RPMI7951 (cell line): ENCODE data around the gene DRC1. TPM values are rescaled to one million over a fixed set of nuclear protein-coding genes. Genes with fewer than 3 reads are reported as not detected.
A peak's percentile ranks its signal among the peaks of the same experiment; 100 is the strongest.
"Not testable (repeated sequence)": the region's sequence is repeated elsewhere in the genome, so short reads cannot be mapped to it uniquely, and the experiment has no call there.

Experiments used
- DNase-seq: peaks from one replicate; pipeline ENCODE4 v3.0.0-alpha.2; 2012; ENCODE audit warnings: low read depth
- total RNA-seq: library from RNA; depleted of rRNA; stranded (reverse); fragments of >200 nt; shearing (Covaris generic); gene quantifications from 2 replicates; pipeline ENCODE4 v1.2.3, GENCODE V29; 2014

Gene DRC1
- total RNA-seq, 1 experiment from 2014 or later = 0.24 TPM

GRCh38 chr2:26463244-26464192, 61.8 kb downstream of the DRC1 start:
- no peak for DNase-seq

DNA sequence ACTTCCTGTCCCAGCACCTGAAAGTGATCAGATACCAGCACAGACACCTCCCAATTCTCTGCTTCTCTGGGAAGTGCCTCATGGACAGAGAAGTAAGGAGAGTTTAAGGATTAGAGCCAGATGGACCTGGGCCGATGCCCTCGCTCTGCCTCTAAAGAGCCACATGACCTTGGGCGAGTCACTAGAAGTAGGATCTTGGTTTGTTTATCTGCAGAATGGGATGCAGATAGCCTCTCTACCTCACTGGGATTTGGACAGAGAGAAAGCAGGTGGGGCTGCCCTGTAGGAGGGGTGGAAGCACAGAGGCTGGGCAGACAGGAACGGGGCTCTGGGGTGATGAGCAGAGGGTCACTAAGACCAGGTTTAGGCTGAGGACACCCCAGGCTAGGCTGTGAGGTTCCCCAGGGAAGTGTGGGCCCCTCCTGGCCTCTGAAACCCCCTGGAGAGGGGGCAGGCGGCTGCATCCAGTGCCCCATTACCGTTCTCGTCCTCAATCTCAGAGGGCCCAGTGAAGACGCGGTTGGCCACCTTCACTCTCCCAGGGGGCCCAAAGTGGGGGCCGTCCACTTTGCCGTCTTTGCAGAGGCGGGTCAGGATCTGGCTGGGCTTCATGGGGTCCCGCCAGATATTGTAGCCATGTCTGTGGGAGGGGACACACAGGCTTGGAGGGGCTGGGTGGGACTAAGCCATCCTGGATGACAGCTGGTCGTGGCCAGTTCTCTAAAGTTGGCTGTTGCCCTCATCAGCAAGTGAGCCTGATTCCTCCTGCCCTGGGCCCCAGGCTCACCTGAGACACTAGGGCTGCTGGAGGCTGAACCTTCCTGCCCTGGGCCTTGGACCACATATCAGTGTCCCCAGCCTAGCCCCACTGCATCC, 62.9 kb downstream of the DRC1 start:
- no peak for DNase-seq

- no peak for DNase-seq
Observed at GRCh38 chr2:26465266-26465925, 63.7 kb downstream of the DRC1 start.

DNA sequence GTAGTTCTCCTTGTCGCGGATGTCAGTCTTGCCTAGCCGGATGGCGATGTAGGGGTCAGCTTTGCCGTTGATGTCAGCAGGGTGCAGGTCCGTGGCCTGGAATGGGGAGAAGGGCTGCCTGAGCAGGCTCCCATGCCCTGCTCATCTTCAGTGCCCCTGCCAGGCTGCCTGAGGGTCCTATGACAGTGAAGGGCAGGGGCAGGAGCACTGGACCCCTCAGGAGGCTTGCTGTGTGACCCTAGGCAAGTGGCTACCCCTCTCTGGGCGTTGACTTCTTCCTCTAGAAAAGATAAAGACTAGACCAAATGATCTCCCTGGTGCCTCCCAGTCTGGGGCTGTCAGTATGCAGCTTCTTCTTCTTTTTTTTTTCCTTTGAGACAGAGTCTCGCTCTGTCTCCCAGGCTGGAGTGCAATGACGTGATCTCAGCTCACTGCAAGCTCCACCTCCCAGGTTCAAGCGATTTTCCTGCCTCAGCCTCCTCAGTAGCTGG, 64.3 kb downstream of the DRC1 start:
- no peak for DNase-seq

DNA sequence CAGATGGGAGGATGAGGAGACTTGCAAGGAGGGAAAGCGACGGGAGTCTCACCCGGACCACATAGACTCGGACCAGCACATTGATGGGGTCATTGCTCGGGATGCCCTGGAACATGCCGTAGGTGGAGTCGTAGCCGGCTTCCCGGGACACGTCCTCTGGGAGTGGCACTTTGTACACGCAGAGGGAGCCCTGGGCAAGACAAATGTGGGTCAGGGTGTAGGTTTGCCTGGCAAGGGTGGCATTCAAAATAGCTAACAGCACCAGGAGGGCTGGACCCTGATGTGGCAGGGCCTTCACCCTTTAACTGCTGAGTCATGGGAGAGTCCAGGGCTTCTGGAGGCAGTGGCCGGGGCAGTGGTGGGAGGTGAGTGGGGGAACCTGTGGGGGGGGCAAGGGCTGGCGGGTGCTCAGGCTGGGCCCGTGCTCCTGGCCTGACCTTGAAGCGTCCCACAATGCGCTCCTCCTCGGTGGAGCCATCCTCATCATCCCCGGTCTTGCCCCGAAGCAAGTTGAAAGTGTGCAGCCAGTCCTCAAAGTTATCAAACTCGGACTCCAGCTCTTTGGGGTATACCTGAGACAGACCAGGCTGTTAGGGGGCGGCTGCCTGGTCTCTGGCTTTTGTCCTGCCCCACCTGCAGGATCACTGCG, 65.1 kb downstream of the DRC1 start:
- DNase-seq = no peak

- not testable (repeated sequence) for DNase-seq
Observed at GRCh38 chr2:26468544-26468943, 66.8 kb downstream of the DRC1 start.

- DNase-seq = peak; percentile 70
Observed at GRCh38 chr2:26469092-26469710, 67.5 kb downstream of the DRC1 start.

GRCh38 chr2:26469955-26470354, 68.2 kb downstream of the DRC1 start:
- DNase-seq = no peak

- no peak for DNase-seq
Observed at GRCh38 chr2:26470601-26471260, 69.0 kb downstream of the DRC1 start.

- DNase-seq = no peak
Observed at GRCh38 chr2:26471289-26471688, 69.6 kb downstream of the DRC1 start.

DNA sequence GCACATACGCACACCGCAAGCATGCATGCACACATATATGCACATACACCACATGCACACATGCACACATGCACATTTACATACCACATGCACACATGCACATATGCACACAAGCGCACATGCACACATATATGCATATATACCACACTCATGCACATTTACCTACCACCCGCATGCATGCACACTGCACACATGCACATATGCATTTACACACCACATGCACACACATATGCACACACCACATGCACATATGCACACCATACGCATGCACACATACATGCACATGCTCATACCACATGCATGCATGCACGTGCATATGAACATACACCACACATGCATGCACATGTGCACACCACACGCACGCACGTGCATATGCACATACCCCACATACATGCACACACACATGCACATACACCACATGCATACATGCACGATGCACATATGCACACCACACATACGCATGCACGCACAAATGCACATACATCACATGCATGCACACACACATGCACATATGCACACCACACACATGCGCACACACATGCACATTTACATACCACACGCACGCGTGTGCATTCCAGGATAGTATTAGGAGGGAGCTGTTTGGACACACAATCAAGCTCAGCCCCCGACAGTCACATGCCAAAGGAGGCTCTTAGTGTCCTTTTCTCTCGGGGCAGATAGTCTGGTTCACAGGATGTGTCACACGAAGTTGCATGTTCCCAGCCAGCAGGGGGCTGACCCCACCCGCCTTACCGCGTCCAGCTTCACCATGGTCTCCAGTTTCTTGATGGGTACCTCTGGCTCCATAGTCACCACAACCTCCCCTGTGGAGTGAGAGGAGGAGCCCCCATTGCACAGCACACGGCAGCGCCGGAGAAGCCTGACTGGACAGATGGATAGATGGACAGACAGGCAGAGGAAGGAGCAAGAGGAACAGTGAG, 70.3 kb downstream of the DRC1 start:
- peak; percentile 24 for DNase-seq

DNA sequence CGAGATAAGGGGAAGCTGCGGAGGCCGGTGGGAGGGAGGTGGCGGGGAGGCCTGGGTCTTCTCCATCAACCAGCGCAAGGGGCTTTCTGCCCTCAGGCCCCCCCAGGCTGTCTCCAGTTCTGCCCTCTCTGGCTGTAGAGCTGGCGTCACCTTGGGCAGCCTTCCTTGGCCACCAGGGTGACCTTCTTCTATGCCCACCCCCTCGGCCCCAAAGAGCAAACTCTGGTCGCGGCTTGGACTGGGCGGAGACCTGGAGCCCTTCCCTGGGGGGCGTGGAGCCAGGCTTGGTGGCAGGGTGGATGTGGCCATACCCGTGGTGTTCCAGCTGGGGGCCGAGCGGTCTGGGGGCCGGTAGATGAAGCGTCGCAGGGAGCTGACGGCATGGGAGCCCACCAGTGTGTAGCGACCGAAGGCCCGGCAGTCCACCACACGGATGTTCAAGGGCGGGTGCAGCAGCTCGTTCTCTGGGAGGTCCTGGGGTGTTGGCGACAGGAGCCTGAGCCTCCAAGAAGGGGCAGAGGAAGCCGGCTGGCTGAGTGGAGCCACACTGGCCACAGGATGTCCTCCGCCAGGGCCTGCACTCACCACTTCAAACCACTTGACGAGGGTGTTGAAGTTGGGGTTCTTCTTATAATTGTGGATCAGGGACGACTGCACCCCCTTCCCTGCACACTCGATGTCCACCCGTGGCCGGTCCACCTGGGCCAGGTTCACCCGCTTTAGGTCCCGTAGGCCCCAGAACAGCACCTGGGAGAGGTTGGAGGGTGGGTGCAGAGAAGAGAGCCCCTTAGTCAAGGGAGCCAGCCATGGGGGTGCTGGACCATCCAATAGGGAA, 71.3 kb downstream of the DRC1 start:
- no peak for DNase-seq

- DNase-seq = no peak
Observed at GRCh38 chr2:26473796-26474195, 72.1 kb downstream of the DRC1 start.

- no peak for DNase-seq
Observed at GRCh38 chr2:26474261-26474785, 72.6 kb downstream of the DRC1 start.

DNA sequence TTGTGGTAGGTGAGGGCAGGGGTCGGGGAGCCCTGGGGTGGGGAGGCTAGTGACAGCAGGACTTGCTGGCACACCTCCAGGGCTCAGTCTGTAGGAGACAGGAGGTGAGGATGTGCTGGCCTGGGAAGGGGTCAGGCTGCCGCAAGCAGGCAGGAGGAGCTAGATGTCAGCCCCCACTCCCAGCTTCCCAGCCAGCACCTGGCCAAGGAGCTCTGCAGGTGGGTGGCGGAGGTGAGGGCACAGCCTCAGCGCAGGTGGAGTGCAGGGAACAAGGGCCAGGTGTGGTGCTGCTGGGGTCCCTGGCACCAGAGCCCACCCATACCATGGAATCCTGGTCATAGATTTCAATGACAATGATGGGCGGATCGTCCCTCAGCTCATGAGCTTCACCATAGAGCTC, 73.3 kb downstream of the DRC1 start:
- DNase-seq = no peak

GRCh38 chr2:26475832-26476501, 74.2 kb downstream of the DRC1 start:
- DNase-seq = no peak

DNA sequence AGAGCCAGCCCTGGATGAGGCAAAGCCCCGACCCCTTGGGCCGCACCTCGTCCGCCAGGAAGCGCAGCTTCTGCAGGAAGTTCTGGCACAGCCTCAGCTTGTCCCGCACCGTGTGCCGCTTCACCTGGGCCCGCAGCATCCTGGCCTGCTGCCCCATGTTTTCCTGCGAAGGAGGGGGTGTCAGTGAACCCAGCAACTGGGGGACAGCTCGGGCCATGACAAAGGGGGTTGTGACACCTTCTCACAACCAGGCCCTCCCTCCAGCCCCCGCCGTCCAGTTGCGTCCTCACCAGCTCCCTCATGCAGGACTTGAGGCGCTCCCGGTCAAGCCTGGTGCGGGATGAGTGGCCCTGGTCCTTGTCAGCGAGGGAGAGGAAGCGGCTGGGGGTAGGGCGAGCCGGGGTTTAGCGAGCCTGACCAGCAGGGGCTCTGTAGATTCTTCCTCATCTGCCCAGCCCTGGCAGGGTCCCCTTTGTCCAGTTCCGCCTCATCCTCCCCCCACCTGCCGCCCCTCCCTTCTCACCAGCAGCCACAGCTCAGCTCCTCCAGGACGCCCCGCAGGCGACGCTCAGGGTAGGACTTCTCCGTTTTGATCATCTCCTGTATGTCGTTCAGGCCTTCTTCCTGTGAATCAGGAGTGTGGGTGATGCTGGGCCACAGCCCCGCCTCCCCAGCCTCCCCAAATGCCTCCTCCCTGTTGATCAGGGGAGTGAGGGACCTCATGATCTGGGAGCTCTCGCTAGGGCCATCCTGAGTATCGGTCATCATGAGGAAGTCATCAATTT, 75.6 kb downstream of the DRC1 start:
- no peak for DNase-seq
